ENCODE data around the gene CTIF.

Gene CTIF

DNA sequence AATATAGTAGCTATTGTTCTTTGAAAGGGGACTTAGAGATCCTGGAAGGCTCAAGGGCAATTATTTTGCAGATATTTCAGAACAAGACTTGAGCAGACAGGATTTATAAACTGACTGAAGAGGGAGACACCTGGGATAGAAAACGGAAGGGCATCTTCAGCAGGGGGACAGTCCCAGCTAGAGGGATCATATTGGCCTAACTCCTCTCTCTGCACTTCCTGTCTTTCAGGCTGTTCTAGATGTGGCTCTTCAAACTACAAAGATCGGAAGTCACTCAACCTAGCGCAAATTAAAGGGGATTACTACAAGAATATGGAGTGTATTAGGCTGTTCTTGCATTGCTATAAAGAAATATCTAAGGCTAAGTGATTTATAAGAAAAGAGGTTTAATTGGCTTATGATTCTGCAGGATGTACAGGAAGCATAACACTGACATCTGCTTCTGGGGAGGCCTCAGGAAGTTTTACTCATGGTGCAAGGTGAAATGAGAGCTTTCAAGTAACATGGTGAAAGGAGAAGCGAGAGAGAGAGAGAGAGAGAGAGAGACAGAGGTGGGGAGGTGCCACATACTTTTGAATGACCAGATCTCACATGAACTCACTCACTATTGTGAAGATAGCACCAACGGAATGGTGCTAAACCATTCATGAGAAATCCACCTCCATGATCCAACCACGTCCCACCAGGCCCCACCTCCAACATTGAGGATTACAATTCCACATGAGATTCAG, 5.3 kb upstream of the CTIF start:
- DNase-seq = no peak

DNA sequence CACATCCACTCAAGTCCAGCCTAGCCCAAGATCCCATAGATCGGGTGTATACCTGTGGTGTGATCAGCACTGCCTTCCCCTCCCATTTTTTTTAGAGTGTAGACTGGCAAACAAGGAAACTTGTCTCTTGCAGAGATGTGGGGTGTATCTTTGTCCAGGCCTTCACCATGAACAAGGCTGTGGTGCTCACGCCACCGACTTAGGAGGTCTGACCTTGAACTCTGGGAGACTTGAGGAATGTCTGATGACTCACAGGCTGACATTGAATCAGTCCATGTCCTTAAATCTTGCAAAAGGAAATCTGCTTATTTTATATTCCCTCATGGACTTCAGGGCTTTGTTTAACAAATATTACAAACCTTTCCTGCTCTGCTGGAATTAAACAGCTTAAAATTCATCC, 4.5 kb upstream of the CTIF start:
- no peak for DNase-seq

DNA sequence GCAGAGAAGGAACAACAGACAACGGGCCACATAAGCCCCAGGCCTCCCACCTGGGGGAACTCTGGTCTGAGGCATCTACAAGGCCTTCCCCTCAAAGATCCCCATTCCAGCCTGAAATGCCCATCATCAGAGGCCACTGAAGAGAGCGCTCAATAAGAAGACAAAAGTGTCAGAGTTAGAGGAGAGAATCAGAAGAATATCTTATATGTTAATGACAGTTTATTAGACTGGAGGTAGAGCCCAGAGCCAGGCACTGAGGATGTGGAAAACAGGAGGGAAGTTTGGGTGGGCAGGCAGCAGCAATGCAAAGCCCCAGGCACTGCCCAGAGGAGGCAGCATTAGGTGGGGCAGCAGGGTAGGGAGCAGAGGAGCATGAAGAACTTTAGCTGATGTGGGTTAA, 2.9 kb upstream of the CTIF start:
- DNase-seq = no peak

DNA sequence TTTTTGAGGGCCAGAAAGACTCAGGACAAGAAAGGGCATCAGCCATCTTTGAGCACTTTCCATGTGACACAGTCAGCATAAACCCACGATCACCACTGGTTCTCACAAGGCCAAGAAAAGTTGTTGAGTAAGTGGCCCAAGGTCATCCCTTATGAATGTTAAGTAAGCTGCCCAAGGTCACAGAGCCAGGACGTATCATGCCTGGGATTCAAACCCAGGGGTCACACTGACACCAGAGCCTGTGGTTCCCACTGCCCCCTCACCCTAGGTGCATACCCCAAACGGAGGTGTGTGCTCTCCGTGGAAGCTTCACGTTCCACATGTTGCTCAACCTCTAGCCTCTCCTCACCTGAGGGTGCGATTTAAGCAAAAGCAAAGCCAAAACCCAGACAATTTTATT, 2.3 kb upstream of the CTIF start:
- no peak for DNase-seq

DNA sequence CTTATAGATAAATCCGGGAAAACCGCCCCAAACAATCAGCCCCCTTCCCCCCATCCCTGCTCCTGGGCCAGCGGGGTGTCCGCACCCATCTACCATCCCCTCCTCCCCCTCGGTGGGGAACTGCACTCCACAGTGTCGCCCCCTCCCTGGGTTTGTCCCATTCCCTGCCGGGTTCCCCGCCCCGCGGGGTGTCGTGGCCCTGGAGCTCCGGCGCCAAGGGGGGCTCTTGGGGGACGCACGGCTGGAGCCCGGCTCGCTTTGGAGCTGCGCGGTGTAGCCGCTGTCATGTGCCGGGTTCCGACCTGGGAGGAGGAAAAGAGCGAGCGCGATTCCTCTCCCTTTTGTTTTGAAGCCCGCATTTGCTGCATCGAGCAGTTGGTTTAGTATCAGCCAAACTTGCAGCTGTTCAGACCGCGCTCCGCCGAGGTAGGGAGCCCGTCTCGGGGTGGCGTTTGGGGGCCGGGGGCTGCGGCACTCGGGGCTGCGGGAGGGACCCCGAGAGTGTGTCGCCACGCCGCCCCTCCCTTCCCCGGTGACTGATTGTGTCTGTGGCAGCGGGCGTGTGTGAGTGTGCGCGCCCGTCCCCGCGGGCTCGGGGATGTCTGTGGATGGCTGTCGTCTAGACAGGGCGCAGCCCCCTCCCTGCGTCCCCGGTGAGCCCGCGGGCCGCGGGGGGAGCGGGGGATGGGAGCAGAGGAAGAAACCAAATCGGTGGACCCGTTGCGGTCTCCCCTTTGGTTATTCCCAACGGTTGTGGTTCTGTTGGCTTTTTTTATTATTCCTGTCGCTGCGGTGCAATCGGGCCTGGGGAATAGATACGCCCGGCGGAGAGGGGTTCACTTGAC, 797 bp downstream of the CTIF start:
- DNase-seq = peak in 12 of 14 donors; percentile 34 to 85 (median 65)

DNA sequence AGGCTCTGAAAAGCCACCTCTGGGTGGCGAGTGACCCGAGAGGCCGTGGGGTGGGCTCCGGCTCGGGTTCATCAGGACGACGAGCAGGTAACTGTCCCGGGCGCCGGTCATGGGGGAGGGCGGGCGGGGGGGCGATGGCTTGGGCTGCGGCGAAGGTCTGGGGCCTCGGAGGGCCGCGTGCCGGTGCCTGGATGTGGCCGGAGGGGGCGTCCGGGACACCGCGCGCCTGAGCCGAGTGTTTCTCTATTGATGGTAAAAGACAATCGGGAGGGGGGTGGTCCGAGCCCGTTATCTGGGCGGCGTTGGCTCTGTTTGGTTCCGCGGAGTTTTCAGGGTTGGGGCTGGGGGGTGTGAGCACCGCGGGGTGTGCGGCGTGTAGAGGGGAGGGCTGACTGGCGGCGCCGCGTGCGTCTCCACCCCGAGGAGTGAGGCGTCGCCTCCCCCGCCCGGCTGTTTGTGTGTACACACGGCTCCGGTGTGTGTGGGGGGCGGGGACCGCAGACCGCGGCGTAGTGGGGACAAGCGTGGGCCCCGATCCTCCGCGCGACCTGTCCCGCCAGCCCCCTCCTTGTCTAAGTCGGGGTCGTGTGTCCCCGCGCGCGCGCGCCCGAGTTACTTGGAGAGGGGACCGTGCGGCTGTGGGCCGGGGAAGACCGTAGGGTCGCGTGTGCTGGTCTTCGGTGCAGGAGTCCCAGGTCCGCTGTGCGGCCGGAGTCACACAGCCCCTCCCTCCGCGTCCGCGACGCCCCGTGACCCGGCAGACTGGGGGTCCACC, 1.6 kb downstream of the CTIF start:
- DNase-seq = peak in 10 of 14 donors; percentile 49 to 82 (median 68)

DNA sequence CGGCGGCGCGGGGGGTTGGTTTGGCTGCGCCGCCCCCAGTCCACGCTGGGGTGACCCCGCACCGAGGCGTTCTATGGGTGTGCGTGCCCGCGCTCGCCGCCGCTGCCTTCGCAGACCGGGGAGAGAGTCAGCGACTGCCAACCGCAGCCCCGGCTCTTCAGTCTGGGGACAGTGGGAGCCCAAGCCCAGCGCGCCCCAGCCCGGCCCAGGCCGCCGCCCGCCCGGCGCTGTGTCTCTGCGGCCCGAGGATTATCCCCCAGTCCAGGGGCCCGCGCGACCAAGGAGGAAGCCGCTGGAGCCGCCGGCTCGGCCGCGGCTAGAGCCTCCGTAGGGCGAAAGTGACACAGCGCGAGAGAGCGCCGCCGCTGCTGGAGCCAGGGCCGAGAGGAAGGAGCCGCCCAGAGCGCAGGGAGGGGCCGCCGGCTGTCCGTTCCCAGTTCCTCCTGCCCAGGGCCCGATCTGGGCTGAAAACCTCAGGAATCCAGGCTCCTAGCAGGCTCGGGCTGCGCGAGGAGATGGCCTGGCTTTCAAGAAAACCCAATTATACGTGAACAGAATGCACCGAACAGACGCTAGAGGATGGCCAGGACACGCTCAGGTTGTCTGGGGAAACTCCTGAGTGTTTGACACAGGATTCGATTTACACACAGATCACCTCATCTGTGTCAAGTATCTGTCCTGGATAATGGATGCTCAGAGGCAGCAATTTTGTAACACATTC, 2.4 kb downstream of the CTIF start:
- DNase-seq = peak in 11 of 14 donors; percentile 30 to 87 (median 72)

DNA sequence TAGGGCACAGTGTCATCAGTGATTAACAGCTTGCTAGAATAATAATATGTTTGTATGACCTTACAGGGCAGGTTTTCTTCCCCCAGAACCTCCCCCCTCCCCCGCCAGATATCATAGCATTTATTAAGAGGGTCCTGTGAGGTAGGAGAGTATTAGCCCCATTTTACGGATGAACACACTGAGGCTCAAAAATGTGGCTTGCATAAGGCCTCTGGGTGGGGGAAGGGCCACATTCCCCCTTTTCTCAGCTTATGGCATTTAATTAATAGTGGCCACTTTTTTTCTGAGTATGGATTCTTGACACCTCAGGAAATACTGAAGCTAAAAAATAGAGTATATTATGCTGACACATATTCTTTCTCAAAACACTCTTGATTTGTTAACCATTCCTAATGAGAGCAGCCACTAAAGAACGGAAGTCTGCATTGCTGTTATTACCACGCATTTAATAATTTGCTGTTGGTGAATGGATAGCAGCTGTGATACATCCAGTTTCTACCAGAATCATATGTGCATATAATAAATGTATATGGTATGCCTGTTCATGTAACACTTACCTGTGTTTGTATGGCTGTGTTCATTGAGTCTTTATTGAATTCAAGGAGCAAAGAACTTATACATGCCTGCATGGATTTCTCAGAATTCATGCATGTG, 3.0 kb downstream of the CTIF start:
- no peak for DNase-seq

DNA sequence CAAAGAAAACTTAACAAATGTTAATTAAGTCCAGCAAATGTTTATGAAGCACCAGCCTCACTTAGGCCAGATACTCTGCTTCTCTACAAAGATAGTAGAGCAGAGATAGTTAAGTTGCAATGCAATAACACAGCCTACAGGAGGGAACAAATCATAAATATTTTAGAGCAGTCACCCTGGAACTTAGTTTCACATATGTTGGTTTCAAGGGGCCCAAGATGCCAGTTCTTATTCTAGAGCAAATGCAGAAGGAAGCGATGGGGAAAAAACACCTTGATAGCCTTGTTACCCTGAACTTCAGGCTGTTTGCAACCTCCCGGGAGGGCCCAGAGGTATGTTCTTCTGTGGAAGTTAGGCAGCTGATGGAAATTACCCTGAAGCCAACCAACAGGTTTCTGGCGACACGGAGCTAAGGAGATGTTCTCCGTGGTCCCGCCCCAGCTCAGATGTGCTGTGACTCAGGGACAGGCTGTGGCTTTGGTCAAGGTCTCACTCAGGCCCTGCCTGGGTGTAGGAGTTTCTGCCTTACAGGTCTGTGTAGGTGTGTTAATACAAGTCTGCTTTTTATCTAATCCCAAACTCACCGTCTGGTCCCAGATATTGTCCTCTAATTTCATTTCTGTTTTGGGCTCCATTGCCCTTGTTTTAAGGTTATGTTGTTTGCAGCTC, 3.8 kb downstream of the CTIF start:
- DNase-seq = no peak

DNA sequence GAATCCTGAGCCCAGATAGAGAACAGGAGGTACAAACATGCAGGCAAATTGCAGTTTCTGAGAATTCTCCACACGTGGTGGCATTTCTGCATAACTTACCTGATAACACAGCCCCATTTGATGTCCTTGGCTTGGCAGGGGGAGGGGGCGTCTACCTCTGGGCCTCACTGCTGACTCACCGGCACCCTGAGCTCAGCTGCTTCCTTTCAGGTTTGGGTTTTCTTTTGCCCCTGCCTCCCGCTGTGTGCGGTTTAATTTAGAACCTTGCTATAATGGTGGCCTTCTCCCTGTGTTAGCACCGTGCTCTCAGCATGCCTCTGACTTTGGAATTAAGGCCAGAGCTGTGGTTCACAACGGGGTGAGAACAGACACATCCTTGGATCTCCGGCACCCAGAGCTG, 4.4 kb downstream of the CTIF start:
- DNase-seq = no peak

DNA sequence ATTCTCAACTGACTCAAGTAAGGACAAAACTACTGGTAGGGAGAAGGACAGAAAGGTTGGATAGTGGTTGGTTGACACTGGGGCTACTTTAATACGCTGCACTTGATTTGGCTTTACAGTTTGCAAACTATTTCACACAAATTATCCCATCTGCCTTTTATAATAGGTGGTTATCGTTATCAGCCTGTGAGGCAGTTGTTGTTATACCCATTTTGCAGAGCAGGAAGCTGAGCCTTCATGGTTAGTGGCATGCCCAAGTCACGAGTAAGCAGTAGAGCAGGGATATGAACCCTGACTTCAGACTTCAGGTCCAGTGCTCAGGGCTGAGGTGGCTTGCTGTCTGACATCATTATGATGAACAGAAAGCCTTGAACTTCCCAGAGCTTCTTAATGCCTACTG, 5.3 kb downstream of the CTIF start:
- no peak for DNase-seq

DNA sequence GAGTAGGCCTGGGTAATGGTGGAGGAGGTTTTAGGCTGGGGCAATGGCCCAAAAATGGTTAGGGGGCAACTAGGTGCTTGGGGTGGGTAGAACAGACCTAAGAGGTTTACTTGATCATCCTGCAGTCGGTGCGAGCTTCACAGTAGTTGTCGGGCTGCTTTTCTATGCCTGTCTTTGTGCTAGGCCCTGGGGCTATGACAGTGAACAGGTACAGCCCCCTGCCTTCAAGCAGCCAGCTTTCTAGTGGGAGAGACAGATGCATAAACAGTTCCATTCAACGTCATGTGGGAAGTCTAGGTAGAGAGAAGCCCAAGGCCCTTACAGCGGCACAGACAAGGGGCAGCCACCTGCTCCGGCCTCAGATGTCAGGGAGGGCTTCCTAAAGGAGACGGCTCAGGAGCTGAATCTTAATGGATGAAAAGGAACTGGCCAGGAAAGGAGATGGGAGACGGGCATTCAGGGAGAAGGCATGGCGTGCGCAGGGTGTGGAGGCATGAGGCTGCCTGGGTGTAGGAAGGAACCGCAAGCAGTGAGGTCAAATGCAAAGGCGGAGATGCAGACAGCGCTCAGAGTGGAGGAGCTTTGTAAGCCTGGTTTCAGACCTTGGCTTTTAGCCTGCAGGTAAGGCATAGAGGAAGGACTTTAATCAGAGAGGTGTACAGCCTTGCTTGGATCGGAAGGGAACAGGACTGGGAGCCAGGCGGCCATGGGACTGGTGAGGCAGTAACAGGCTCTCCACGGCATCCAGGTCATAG, 6.0 kb downstream of the CTIF start:
- DNase-seq = no peak

DNA sequence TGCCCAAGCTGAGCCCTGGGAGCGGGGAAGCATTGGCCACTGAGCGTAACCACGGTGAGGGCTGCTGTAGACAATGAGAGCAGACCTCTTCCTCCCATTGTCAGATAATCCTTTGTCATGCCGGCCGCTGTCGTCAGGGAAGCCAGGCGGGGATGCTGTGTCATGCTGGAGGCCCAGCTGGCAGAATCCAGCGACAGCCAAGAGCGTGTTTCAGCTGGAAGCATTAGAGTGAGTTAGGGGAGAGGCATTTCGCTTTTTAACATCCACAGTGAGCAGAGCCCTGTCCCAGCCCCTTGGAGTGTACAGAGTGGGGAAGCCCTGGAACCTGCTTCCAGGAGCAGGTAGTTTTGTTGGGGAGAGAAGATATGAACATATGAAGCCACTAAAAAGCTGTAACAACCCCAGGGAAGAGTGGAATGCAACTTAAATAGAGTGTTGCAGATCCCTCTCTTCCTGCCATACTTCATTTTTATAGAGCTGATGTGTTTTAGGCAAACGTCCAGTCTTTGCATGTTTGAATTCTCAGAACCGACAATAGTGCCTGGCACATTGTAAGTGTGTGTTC, 7.0 kb downstream of the CTIF start:
- peak in 12 of 14 donors; percentile 12 to 88 (median 75) for DNase-seq

DNA sequence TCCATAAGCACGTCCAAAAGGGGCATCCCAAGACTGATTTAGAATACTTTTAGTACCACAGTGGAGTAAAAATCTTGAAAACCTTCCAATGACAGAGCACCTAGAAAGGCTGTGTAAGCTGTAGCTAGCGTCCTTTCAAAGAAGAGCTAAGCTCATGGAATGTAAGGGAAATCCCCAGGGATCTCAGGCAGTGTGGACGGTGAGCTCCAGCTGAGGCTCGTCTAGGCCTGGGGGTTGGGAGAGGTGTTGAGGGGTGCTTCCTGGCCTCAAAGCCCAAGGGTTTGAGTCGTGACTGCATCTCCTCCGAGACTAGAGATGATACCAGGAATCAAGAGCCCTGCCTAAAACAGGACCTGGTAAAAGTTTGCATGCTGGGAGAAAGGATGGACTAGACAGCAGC, 7.6 kb downstream of the CTIF start:
- no peak for DNase-seq

DNA sequence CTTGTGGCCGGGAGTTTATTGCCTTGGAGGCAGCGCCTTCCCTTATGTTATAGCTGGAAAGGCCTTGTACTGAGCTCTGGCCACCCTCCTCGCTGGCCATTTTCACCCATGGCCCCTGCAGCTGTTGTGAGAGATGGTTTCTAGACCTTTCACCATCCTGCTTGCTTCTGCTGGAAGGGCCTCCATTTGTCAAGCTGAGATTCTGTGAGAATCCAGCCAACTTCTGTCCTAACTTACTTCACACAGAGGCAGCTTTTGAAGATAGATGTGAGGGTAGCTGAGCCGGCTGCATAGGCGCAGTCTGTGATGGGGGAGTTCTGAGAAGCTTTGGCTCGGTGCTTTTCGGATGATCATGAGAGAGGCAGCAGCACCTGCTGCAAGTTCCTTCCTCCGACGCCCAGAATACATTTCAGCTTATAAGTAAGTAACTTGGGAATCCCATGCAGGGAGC, 8.7 kb downstream of the CTIF start:
- no peak for DNase-seq

DNA sequence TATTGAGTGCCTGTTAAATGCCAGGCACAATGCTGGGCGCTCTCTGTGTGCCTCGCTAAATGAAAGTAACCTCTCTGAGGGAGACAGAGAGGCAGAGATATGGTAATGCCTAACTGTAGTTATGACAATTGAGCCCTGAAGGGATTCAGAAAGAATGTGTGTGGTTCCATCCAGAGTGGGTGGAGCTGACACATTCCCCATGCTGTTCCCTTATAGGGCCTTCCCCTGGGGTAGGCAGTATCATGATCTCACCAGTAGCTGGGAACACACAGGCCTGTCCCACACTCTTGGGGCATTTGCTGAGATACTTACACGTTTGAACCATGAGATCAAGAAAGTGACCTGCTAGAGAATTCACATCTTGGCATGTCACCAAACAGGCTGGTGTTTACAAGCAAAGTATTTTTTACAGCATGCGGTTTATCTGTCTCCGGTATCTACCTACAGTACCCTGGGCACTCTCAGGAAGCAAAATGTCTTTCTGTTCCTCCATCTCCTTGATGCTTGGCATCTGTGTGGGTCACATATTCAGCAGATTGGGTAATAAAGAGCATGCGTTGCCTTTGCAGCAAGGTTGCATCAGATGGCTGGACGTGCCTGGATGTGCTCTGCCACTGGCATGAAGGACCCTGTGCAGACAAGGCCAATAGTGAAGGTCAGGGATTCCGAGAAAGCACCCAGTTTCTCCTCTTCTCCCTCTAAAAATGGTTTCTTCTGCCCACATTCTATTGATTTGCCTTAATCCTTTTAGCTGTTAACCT, 9.4 kb downstream of the CTIF start:
- no peak for DNase-seq

DNA sequence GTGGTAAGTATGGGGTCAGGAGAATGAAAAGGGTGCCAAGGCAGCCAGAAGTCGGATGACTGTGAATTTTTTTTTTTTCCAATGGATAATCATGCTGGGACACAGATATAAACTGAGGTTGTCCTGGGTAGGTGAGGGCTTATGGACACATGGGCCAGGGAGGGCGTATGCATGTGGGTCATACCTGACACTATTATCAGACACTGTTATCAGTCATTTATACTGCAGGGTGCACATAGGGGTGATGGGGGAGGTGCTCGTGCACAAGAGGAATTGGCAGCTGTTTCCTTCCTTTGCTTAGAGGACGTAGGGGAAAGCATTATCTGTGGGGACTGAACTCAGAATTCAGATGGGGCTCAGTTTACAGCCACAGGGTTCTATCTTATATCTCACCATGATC, 10.1 kb downstream of the CTIF start:
- no peak for DNase-seq

DNA sequence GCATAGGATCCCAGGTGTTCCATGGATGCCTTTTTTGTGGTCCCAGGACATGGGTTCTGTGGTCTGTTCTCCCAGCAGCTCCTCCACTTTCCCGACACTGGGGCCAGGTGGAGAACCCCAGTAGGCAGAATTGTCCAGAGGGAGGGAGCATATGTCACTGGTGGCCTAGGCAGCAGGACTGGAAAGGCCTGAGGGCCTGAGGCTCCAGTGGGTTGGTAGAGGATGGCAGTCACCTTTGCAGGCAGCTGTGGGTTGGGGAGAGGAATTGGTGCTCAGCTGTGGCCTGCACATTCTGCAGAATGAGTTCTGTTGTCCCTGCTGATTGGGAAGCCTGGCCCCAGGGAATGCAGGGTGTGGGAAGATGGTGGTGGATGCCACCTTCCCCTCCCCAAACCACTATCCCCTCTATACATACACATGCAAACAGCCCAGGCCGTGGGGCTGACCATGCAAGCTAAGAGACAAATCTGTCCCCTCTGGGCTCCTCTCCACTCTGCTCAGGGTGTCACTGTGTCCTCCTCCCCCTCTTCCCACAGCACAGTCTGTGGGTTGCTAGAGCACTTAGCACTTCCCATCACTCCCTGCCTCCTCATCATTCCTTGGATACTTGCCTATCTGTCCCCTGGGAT, 11.4 kb downstream of the CTIF start:
- no peak for DNase-seq

DNA sequence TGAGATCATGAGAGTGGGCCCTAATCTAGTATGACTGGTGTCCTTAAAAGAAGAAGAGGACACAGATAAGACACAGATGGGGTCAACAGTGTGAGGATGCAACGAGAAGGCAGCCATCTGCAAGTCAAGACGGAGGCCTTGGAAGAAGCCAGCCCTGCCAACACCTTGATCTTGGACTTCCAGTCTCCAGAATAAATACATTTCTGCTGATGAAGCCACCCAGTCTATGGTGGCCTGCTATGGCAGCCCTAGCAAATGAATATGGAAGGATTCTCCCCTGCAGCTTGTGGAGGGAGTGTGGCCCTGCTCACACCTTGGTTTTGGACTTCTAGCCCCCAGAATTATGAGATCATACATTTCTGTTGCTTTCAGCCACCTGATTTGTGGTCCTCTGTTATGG, 12.3 kb downstream of the CTIF start:
- DNase-seq = no peak

Data from C1 segment of cervical spinal cord (tissue), 14 donors.